Activated T-cell treated with anti-CD3 and anti-CD28 coated beads, Interleukin-2, amount 50 U/mL, for 72 hours (primary cell): ENCODE results near the gene C12orf50. TPM values are rescaled to one million over a fixed set of nuclear protein-coding genes. Genes with fewer than 3 reads are reported as not detected.
A peak's percentile ranks its signal among the peaks of the same experiment; 100 is the strongest.

Experiments used
- ATAC-seq, 2 donors: fragments of 150-1000 bp; cut with Tn5 transposase; replicated peaks in 1 of 2; 2 replicates each; pipeline ENCODE4 v1.10.0; 2021; ENCODE audit warnings: moderate library complexity in 2 of 2, mild to moderate bottlenecking in 1 of 2
- DNase-seq, 2 donors: peaks; one replicate each; pipeline ENCODE4 v3.0.0; 2021 to 2022; ENCODE audit warnings: mixed read lengths in 1 of 2
- H3K27ac Mint-ChIP-seq: one replicate; pipeline ENCODE4 v1.8.0; 2022; ENCODE audit warnings: mild to moderate bottlenecking, moderate library complexity, mixed read lengths
- H3K27me3 Mint-ChIP-seq: one replicate; pipeline ENCODE4 v1.8.0; 2022; ENCODE audit warnings: low read depth, mixed read lengths
- H3K36me3 Mint-ChIP-seq, 2 donors: one replicate each; pipeline ENCODE4 v1.8.0; 2022; ENCODE audit warnings: mixed read lengths in 2 of 2, mild to moderate bottlenecking in 1 of 2; ENCODE audit not compliant: insufficient read depth in 2 of 2
- H3K4me1 Mint-ChIP-seq: one replicate; pipeline ENCODE4 v1.8.0; 2022; ENCODE audit warnings: low read depth, mixed read lengths
- H3K4me3 Mint-ChIP-seq, 2 donors: one replicate each; pipeline ENCODE4 v1.8.0; 2022; ENCODE audit warnings: mild to moderate bottlenecking in 2 of 2, mixed read lengths in 2 of 2, moderate library complexity in 2 of 2
- H3K9me3 Mint-ChIP-seq, 2 donors: one replicate each; pipeline ENCODE4 v1.8.0; 2022; ENCODE audit warnings: mixed read lengths in 2 of 2
- total RNA-seq, 2 donors: library from RNA; stranded (reverse); gene quantifications; one replicate each; pipeline ENCODE4 v1.2.3, GENCODE V29; 2022

The C12orf50 gene, protein sequence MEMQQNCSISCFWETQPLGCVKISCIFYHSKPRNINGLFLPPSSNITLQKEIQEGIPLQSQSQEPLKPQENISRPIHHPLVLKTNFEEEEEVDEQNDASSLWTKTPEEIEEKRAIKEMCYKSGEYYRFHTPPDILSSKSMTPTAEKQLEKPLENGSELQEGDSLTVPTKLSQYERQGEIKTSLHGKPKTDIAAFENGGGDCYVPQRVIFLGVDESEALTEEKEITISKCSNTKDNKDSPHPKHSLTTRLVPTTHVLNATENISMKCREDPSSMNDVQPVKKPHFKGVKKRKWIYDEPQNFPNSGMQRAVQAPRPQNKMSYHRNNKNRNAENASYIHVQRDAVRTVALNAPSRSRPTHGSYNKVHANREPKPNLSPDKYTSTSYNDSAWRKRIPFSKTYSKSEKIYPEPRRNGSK
- total RNA-seq = under 1 TPM; 0.12 to 0.36 TPM

DNA sequence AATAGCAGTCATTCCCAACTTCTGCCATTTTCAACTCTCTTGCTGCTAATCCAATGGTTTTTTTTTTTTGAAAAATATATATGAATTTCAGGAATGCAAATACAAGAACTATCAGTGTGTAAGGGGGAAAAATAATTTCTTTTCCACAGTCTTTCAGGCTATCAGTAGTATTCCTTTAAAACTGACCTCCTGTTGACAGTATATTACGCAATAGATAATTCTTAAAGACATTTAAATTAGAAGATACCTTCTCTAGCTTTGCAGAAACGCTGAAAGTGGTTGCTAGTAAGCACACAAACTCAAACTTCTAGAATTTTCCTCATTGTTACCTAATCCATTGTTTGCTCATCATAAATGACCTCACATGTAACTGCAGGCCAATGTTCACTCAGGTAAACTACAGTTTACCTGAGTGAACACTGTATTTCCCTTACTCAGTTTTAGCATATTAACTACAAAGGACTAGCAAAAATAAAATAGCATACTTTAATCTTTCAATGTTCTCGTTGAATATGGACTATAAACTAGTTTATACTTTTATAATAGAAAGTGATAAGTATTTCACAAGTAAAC, at the start of gene C12orf50:
C12orf50 (minus strand) TSS at position 309 of the 573 bp plus-strand sequence. CDS start 2,439 bp downstream, outside the sequence.
- H3K27ac Mint-ChIP-seq = no peak within 1 kb of the TSS
- ATAC-seq (no peak), DNase-seq (no peak)

DNA sequence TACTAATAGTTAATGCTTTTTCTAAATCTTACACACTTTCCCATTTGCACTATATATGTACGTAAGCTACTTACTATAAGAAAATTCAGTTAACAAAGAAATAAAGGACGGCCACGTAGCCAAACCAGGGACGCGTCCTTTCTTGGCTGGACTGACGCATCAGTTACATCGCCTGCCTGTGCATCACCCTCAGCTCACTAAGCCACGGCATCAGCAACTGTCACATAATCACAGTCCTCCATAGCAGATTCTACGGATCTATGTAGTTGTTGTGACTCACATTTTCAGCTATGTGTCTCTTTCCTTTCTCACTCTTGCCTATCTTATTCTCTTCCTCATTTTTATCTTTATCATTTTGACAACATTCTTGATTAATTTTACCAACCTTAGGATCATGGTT, 38.1 kb upstream of the C12orf50 start:
- Mint-ChIP-seq H3K36me3 (peaks cover 4 to 16% of the 10 kb centered on the region in 2 donors), H3K4me3 (no peak overlapping the region), H3K9me3 (no peaks in the 10 kb centered on the region), H3K4me1 (peaks cover 17% of the 10 kb centered on the region), H3K27ac (no peak overlapping the region), H3K27me3 (no peaks in the 10 kb centered on the region)
- DNase-seq = no peak
- ATAC-seq = no peak

More for the DNA sequence above, at the start of gene C12orf50:
- H3K4me3 Mint-ChIP-seq = no peak within 1 kb of the TSS
- no peaks in the 10 kb centered on the region for H3K27me3 Mint-ChIP-seq
- H3K36me3 Mint-ChIP-seq = peaks cover 0 to 7% of the 10 kb centered on the region in 2 donors
- H3K4me1 Mint-ChIP-seq = peaks cover 6% of the 10 kb centered on the region
- peaks cover 0 to 6% of the 10 kb centered on the region in 2 donors for H3K9me3 Mint-ChIP-seq

DNA sequence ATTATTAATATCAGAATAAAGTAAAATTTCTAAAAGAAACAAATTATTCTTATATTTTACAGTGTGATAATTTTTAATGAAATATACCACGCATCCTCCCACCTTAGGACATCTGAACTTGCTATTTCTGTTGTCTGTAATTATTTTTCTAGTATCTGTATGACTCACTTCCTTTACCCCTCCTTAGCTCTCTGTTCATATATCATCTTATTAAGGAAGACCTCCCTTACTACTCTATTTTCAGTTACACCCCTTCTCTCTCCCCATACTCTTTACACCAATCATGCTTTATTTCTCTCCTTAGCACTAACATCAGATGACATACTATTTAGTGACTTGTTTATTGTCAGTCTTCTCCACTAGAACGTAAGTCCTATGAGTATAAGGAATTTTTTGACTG, 34.2 kb upstream of the C12orf50 start:
- H3K36me3 Mint-ChIP-seq = peaks cover 3 to 11% of the 10 kb centered on the region in 2 donors
- H3K4me1 Mint-ChIP-seq = peaks cover 17% of the 10 kb centered on the region
- H3K27me3 Mint-ChIP-seq = no peaks in the 10 kb centered on the region
- DNase-seq = no peak
- H3K9me3 Mint-ChIP-seq = no peaks in the 10 kb centered on the region
- H3K27ac Mint-ChIP-seq = peak overlapping the region; percentile 3
- ATAC-seq = no peak
- peak overlapping the region in 1 of 2 donors; percentile 1 for H3K4me3 Mint-ChIP-seq

DNA sequence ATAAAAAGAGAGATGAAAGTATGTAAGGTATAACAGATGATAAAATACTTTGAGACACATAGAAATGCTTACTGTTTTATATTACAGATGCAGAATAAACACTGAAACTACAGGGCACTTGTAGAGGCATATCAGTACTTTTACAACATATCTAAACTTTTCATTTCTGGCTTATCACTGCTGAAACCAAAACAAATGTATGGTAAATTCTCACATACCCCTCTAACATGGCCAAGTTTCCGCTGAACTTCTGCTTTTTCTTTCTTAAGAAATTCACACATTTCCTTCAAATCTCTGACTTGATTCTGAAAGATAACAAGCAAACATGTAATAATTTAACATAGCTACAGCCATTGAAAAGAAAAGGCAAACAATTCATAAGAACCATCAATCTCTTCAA, 33.3 kb upstream of the C12orf50 start:
- Mint-ChIP-seq H3K4me1 (peaks cover 14% of the 10 kb centered on the region), H3K4me3 (no peak overlapping the region), H3K27ac (no peak overlapping the region), H3K27me3 (no peaks in the 10 kb centered on the region), H3K9me3 (no peaks in the 10 kb centered on the region), H3K36me3 (peaks cover 5 to 8% of the 10 kb centered on the region in 2 donors)
- no peak for DNase-seq
- ATAC-seq = no peak

DNA sequence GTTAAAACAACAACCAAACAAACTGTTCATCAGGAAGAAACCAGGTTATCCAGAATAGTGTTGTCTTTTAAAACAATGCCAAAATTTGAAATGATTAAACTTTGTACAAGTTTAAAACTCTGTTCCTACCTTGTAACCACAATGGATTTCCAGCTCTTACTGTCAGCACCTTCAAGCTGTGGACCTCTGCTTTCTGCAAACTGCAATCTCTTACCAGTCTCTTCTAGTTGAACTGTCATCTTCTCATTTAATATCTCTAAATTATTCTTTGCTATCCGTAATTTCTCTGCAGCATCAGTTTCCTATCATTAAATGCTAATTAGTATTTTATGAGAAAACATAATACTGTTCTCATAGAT, 29.5 kb upstream of the C12orf50 start:
- no peaks in the 10 kb centered on the region for H3K27me3 Mint-ChIP-seq
- H3K27ac Mint-ChIP-seq = peak overlapping the region; percentile 72
- peaks cover 6 to 11% of the 10 kb centered on the region in 2 donors for H3K36me3 Mint-ChIP-seq
- no peak overlapping the region for H3K4me3 Mint-ChIP-seq
- DNase-seq (no peak), ATAC-seq (no peak)
- no peaks in the 10 kb centered on the region for H3K9me3 Mint-ChIP-seq
- H3K4me1 Mint-ChIP-seq = peaks cover 12% of the 10 kb centered on the region

DNA sequence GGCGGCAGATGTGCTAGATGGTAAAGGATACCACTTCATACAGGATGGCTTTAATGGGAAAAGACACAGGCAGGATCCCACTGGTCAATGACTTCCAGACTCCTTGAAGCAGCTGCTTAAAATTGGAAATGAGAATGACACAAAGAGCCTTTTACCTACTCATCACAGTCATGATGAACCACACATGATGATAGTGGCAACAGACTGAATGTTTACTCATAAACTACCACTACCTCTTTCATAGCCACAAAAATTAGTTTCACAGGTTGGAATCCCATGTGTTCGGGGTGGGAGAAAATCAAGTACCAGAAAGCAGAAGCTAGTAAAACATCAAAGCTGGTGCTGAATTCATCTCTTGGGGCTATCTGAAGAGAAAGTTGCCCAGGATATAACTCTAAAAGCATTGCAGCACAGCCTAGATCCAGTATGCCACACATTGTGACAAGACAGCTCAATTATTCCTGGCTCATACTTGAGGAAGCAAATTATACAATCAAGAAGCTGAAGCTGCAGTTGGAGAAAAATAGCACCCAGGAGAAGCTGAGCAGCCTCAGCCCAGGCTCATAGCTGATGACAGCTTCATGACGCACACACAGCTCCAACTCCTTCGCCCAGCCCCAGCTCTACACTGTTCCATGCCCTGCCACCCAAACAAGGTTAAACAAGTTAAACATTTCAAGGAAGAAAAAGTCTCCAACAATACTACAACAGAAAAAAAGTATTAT, 29.0 kb upstream of the C12orf50 start:
- Mint-ChIP-seq H3K4me3 (no peak overlapping the region), H3K27ac (no peak overlapping the region), H3K27me3 (no peaks in the 10 kb centered on the region), H3K36me3 (peaks cover 3 to 11% of the 10 kb centered on the region in 2 donors), H3K9me3 (no peaks in the 10 kb centered on the region), H3K4me1 (peaks cover 7% of the 10 kb centered on the region)
- ATAC-seq (no peak), DNase-seq (no peak)

DNA sequence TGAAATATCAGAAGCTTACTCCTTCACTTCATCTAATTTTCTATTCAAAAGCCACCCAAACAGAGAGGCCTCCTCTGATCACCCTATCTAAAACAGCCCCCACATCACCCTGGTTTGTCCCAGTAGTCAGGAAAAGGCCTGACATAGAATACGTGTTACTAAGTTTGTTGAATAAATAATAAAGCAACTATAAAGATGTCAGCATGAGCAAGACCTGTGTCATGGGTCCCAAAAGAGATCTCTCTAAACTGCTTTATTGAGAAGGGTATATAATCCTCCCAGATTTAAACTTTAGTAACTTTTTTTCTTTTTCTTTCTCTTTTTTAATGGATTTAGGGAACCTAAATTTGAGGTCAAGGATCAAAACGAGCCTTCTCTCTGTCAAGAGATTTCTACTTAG, 27.4 kb upstream of the C12orf50 start:
- Mint-ChIP-seq H3K27ac (peak overlapping the region; percentile 73), H3K9me3 (no peaks in the 10 kb centered on the region), H3K4me3 (no peak overlapping the region), H3K27me3 (no peaks in the 10 kb centered on the region), H3K4me1 (no peaks in the 10 kb centered on the region), H3K36me3 (peaks cover 3 to 6% of the 10 kb centered on the region in 2 donors)
- DNase-seq (no peak), ATAC-seq (no peak)

DNA sequence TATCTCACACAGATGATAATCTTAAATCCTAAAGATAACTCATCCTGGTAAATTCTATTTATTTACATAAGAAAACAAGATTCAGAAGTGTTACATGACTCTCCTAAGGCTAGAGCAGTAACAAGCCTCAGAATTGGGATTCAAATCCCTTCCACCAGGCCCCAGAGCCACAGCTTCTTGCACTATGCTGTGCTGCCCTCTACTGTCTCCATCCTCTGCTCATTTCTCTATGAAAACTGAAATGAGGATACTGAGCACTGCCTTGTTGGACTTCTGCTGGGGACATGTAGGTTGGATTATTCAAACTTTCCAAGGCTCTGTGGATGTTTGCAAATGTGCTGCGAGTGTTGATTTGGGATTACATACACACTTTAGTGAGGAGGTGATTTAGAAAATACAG, 23.5 kb upstream of the C12orf50 start:
- Mint-ChIP-seq H3K36me3 (peaks cover 3 to 9% of the 10 kb centered on the region in 2 donors), H3K27me3 (no peaks in the 10 kb centered on the region), H3K27ac (no peak overlapping the region), H3K4me1 (no peaks in the 10 kb centered on the region), H3K4me3 (no peak overlapping the region), H3K9me3 (no peaks in the 10 kb centered on the region)
- peak; percentile 48 to 53 for ATAC-seq
- DNase-seq = peak; percentile 18 to 22

DNA sequence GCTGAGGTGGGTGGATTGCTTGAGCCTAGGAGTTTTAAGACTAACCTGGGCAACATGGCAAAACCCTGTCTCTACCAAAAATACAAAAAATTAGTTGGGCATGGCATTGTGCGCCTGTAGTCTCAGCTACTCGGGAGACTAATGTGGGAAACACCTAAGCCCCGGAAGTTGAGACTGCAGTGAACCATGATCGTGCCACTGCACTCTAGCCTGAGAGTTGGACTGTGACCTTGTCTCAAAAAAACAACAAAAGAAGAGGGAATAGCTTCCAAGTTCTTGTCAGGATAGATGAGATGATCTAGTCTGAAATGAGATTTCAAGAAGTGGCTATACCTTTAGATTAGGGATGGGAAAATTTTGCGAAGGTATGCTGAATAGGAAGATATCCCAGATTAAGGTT, 14.8 kb upstream of the C12orf50 start:
- no peak for DNase-seq
- Mint-ChIP-seq H3K27ac (peak overlapping the region; percentile 27), H3K9me3 (no peaks in the 10 kb centered on the region), H3K4me1 (peaks cover 9% of the 10 kb centered on the region), H3K27me3 (no peaks in the 10 kb centered on the region), H3K36me3 (peaks cover 3 to 32% of the 10 kb centered on the region in 2 donors), H3K4me3 (no peak overlapping the region)
- ATAC-seq = no peak

DNA sequence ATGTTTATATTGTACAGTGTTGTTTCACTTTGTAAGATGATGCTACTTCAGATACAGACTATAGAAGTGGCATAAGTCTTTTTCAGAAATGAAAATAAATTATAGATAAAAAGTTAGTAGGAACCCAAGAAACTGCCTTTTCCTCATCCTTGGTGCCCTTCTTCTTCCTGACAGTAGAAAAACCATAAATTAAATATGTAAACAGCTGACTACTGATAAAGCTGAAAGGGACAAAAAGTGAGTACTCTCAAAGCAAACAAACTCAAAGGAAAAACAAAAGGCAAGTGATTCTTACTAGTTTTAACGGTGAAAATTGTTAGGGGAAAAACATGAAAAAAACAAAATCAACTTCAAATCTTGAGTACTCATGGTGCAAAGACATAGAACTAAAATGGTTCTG, 8.6 kb upstream of the C12orf50 start:
- peak overlapping the region; percentile 98 to 99 for H3K4me3 Mint-ChIP-seq
- ATAC-seq (no peak), DNase-seq (no peak)
- peak overlapping the region; percentile 42 for H3K27ac Mint-ChIP-seq
- H3K36me3 Mint-ChIP-seq = peaks cover 0 to 9% of the 10 kb centered on the region in 2 donors
- no peaks in the 10 kb centered on the region for H3K27me3 Mint-ChIP-seq
- peaks cover 57% of the 10 kb centered on the region for H3K4me1 Mint-ChIP-seq
- H3K9me3 Mint-ChIP-seq = no peaks in the 10 kb centered on the region

DNA sequence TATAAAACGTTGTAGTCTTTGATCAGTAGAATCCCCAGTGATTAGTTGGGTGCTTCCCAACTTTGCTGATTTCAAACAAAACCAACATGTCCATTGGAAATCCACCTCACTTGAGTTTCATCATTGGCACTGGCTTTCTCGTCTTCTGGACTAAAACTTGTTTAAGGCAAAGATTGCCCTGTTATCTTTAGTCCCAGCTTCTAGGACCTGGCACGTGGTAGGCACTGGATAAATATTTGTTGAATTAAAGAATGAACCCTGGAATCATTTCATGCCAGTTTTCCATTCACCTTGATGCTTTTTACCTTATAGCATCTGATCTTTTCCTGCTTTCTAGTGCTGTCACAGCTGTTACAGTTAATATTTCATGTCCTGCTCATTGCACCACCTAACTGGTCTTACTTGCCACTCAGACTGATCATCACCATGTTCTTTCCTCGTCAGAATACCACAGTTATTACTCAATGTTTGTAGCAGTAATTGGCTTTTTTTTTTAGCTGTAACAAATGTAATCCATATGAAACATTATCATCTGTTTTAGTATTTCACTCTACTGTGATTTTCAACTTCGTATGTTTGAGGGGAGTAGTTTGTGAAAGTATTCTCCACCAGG, 7.3 kb upstream of the C12orf50 start:
- H3K36me3 Mint-ChIP-seq = peaks cover 0 to 14% of the 10 kb centered on the region in 2 donors
- H3K27me3 Mint-ChIP-seq = no peaks in the 10 kb centered on the region
- H3K27ac Mint-ChIP-seq = peak overlapping the region; percentile 89
- H3K4me1 Mint-ChIP-seq = peaks cover 57% of the 10 kb centered on the region
- H3K9me3 Mint-ChIP-seq = peaks cover 0 to 5% of the 10 kb centered on the region in 2 donors
- peak overlapping the region; percentile 98 to 99 for H3K4me3 Mint-ChIP-seq
- ATAC-seq = no peak
- no peak for DNase-seq

DNA sequence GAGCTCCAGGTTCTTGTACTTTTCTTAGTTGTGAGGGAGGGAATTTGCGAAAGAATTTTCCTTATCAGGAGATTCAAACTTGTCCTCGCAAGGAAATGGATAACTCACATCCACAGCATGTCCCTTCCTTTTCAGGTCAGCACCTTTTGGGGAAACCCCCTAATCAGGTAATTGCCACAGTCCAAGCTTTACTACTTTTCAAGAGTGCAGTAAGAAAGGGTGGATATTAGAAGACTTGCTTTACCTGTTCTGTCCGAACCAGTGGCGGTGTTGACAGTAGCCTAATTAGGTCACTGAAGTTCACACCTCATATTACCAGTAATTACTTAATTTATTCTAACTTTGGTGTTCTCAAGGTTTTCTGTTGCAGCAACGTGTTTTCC, 6.7 kb upstream of the C12orf50 start:
- H3K9me3 Mint-ChIP-seq = peaks cover 0 to 6% of the 10 kb centered on the region in 2 donors
- DNase-seq (peak in 1 of 2 donors; percentile 8), ATAC-seq (peak in 1 of 2 donors; percentile 12)
- H3K36me3 Mint-ChIP-seq = peaks cover 0 to 14% of the 10 kb centered on the region in 2 donors
- peak overlapping the region; percentile 89 for H3K27ac Mint-ChIP-seq
- H3K4me1 Mint-ChIP-seq = peaks cover 57% of the 10 kb centered on the region
- peak overlapping the region; percentile 98 to 99 for H3K4me3 Mint-ChIP-seq
- H3K27me3 Mint-ChIP-seq = no peaks in the 10 kb centered on the region
